HG02571 (cell line): Measurements from ENCODE around the gene MED12L.

Experiments used
- ATAC-seq: cut with Tn5 transposase; IDR thresholded peaks from one replicate; pipeline ENCODE4 v1.9.1; 2021; ENCODE audit warnings: mild to moderate bottlenecking, moderate library complexity; ENCODE audit not compliant: unreplicated experiment

Gene MED12L

DNA sequence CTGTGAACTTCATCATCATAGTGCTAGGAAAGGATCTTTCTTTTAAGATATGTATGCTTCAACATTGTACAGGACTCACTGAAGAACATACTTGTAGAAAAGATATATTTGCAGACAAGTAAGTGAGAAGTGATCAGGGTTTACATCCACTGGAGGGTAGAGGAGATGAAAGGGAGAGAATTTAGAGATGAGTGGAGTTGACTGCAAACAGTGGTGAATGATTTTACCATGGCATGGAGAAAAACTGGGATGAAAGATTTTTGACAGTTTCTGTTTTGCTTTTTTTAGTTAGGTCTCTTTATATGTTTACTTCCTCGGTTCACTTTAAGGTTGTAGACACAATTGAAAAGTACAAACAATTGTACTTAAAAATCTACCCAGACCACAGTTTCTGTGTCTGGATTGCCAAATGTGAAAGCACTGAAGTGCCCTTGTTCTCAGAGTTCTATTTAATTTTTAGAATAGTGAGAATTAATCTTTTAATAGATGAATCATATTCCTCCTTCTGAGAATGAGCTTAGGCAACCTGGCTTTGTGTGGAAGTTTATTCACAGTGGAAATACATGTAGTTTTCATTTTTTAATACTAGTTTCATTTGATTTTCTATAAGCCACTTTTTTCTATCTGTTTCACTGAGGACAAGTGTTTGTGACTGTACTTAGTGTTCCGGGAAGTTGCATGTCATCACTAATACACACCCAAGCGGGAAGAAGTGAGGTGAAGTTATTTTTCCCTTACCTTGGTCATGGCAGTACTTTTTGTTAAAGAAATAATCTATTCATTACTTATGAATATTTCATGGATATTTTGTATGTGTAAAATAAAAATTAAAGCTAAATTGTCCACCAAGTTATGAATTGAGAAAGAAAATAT lies 119.3 kb downstream of the MED12L start:
- ATAC-seq, result no peak

DNA sequence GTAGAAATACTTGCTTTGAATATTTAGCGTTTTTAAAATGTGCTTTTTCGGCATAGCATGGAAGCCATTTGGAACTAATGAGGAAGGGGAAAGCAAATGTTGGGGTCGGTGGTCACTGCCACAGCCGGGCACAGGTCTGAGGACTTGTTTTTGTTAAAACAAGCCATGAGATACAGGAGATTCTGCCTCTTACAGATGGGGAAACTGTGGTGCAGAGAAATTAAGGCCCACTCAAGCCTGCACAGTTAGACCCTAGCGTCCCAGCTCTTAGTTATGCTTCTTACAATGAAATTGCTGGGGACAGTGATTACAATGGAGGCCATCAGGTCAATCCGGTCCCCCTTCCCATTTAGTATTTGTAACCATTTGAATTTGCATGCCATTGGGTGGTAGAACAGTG lies 120.0 kb downstream of the MED12L start:
- no peak for ATAC-seq

DNA sequence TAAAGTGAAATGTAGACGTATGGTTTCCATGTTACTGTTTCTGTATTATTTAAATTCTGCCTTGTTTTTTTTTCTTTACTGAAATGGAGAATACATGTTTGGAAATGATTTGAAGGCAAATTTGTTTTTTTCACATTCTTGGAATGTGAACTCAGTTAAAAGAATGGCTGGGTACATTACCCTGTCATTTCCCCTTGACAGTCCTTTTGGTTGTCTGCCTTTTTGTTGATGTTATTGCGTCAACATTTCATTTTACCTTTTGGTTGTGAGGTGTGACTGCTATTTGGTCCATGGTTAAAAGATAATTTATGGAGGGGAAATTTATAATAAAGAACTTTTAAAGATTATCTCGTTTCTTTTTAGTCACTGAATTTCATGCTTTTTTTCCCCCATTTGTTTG lies 120.7 kb downstream of the MED12L start:
- no peak for ATAC-seq

DNA sequence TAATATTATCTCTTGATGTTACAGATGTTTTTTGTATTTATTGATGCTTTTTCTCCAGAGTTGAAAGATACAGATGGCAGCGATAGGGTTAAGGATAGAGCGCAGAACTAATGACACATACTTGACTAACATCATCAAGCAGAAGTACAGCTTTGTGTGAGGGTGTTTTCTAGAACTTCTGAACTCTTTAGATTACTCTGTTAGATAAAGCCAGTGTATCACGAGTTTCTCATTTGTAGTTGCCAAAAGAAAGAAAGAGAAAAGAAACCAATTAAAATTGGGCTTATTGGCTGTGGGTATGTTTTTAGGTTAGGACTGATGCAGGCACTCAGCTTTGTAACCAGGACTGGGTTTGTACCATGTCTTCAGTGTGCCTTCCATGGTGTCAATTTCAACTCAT lies 124.2 kb downstream of the MED12L start:
- ATAC-seq, result no peak

- ATAC-seq, result no peak
Observed at GRCh38 chr3:151210676-151211381, 125.4 kb downstream of the MED12L start.

DNA sequence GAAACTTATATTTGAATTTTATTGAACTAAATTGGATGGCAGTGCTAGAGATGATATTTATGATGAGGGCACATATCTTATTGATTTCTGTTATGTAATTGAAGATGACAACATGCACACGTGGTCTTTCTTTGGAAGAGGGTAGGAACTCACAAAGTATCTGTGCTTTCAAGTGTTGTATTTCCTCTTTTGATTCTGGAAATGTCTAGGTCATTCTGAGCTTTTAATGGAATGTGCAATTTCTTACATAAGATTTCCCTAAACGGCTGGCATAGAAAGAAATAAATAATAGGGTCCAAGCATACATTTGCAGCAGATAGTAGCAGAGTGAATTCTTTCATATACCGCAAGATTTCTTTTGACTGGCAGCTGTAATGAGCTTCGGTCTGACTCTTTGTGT lies 127.7 kb downstream of the MED12L start:
- no peak for ATAC-seq

- no peak for ATAC-seq
Observed at GRCh38 chr3:151213881-151214280, 128.4 kb downstream of the MED12L start.

- ATAC-seq, result no peak
Observed at GRCh38 chr3:151214459-151214858, 129.0 kb downstream of the MED12L start.

- no peak for ATAC-seq
Observed at GRCh38 chr3:151216641-151217607, 131.5 kb downstream of the MED12L start.

- no peak for ATAC-seq
Observed at GRCh38 chr3:151218136-151218535, 132.7 kb downstream of the MED12L start.

DNA sequence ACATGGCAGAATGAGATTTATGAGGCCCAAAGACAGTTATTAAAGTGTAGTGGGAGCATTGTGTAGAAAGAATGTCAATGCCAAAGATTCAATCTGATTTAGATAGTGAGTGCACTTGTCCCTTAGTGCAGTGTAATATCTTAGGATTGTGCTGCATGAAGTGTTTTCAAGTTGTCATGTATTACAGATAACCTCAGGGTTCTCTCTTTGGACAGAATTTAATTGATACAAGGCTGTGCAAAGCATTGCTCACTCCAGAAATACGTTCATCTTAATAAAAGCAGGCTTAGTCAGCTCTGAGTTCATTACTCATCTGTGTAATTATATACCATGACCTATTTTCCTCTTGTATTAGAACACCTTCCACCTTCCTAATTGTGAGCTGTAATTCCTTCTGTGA lies 133.6 kb downstream of the MED12L start:
- no peak for ATAC-seq

DNA sequence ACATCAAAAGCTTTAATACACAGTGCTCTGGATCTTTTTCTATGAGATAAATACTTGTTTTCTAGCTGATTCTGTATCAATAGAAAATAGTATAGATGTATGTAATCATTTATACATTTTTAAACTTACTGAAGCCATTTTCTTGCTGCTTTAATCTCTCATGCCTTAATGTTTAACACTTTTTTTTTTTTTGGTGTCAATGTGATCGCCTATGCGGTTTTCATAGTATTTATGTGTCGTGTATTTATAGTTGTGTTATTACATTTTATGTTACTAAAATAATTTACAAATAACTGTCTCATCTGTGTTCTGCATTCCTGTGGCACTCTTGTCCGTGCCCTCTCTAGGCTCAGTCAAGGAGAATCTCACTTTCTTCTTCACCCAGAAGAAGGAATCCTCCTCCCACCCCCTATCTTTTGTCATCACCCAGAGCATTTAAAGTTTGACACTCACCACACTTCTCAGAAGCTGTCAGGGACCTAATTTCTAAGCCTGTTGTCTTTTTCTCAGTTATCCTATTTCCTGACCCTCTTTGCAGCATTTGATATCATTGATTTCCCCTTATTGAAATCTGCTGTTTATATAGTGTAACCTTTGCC lies 138.9 kb downstream of the MED12L start:
- no peak for ATAC-seq

DNA sequence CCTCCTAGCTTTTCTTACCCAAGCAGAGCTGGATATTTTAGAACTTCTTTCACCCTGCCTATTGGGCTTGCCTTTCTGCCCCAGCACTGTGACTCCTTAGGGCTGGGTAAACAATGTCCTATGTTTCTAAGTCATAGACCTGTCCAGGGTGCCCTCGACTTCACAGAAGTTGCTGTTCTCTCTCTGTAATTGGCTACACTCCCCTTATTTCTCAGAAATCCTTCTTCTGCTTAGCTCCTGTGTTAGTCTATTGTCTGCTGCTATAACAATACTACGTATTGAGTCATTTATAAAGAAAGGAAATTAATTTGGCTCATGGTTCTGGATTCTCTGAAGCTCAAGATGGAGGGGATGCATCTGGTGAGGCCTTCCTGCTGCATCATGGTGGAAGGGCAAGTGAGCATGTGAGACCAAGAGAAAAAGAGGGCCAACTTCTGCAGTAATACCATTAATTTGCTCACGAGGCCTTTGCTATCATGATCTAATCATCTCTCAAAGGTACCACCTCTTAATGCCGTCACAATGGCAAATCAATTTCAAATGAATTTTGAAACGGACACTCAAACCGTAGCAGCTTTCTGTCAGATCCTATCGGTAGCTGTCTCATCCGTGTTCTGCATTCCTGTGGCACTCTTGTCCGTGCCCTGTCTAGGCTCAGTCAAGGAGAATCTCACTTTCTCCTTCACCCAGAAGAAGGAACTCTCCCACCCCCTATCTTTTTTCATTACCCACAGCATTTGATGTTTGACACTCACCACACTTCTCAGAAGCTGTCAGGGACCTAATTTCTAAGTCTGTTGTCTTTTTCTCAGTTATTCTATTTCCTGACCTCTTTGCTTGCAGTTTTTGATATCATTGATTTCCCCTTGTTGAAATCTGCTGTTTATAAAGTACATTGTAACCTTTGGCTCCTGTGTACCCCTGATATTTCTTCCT lies 139.8 kb downstream of the MED12L start:
- ATAC-seq, result no peak

GRCh38 chr3:151226088-151226563 lies 140.7 kb downstream of the MED12L start:
- no peak for ATAC-seq

DNA sequence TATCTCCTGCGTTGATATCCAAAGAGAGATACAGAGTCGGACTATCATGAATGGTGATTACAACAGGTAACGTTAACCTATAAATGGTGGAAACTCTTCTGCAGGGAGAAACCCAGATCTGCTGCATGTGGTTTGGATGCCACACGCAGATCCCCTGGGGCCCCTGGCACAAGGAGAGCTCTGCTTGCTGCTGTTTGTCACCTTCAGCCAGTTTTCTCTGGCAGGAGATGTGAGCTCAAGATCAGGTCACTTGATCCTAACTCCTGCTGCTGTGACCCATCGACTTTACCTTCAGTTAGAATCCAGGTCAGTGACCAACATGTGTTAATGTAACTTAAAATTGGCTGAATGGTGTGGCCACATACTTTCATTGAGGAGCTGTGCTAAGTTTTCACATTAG lies 141.4 kb downstream of the MED12L start:
- ATAC-seq, result no peak

GRCh38 chr3:151227266-151227806 lies 141.9 kb downstream of the MED12L start:
- peak; percentile 32 for ATAC-seq

GRCh38 chr3:151227807-151228665 lies 142.6 kb downstream of the MED12L start:
- ATAC-seq, result peak; percentile 80

DNA sequence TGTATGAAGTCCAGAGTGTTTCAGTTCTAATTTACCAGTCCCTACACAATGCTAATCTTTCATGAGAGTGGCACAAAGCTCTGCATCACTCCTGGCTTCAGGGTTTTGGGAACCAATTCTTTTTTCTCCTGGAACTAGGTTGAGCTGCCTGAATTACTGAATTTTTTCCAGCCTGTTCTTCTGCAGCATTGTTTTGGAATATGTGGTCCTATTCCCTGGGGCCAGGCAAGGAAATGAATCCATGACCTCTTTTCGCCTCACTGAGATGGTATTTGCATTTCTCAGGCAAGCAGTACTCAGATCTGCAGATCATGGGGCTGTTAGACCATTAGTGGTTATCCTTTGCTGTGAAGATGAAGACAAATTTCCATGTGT lies 143.2 kb downstream of the MED12L start:
- ATAC-seq, result peak; percentile 11
